Daoy (cell line): ENCODE results near the gene SLC13A2. TPM values are rescaled to one million over a fixed set of nuclear protein-coding genes. Genes with fewer than 3 reads are reported as not detected.
"Not testable (repeated sequence)": the region's sequence is repeated elsewhere in the genome, so short reads cannot be mapped to it uniquely, and the experiment has no call there.

Source experiments
- DNase-seq: peaks from one replicate; pipeline ENCODE4 v3.0.0-alpha.2; 2015; ENCODE audit warnings: low read depth
- total RNA-seq: library from RNA; depleted of rRNA; stranded (reverse); fragments of >200 nt; shearing (Covaris generic); gene quantifications from 2 replicates; pipeline ENCODE4 v1.2.3, GENCODE V29; 2014

SLC13A2 gene
- total RNA-seq, 1 experiment from 2014 or later: not detected

GRCh38 chr17:28514561-28515002 is 41.1 kb downstream of the SLC13A2 start:
- DNase-seq: no peak

DNA sequence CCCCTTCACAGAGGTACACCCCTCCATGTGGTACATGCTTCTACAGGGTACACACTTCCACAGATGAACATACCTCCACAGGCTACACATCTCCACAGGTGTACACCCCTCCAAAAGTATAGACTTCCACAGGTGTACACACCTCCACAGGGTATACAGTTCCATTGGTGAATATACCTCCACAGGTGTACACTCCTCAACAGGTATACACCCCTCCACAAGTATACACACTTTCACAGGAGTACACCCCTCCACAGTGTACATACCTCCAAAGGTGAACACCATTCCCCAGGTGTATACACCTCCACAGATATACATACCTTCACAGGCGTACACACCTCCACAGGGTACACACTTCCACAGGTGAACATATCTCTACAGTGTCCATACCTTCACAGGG is 42.1 kb downstream of the SLC13A2 start:
- DNase-seq: no peak

DNA sequence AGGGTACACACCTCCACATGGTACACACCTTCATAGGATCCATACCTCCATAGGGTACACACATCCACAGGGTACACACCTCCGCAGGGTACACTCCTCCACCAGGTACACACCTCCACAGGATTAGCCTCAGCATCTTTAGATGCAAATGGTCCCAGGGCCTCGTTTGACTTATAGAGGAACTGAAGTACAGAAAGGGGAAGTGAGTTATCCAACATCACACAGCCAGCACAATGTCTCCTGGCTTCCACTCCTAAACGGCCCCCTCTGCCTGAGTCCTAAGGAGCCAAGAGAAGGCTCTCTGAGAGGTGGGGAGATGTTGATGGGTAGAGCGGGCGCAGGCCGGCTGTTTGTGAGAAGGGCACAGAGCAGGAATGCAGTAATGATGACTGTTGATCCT is 44.7 kb downstream of the SLC13A2 start:
- no peak for DNase-seq

- no peak for DNase-seq
Measured at GRCh38 chr17:28518578-28518977, 45.1 kb downstream of the SLC13A2 start.

DNA sequence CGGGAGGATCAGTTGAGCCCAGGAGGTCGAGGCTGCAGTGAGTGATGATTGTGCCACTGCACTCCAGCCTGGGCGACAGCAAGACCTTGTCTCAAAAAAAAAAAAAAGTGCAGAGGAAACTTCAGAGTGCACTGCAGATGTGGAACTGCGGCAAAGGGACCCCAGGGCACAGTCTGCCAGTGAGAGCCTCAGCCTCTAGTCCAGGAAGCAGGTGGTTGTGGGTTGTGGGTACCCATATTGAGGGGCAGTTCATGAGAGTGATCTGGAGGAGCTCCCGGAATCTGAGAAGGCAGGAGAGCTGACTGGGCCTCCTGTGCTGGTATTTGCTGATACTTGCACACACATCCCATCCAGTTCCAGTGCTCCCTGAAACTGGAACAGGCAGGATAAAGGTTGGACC is 45.8 kb downstream of the SLC13A2 start:
- no peak for DNase-seq

- no peak for DNase-seq
Measured at GRCh38 chr17:28520687-28521086, 47.2 kb downstream of the SLC13A2 start.

GRCh38 chr17:28521311-28522085 is 48.1 kb downstream of the SLC13A2 start:
- DNase-seq: no peak

DNA sequence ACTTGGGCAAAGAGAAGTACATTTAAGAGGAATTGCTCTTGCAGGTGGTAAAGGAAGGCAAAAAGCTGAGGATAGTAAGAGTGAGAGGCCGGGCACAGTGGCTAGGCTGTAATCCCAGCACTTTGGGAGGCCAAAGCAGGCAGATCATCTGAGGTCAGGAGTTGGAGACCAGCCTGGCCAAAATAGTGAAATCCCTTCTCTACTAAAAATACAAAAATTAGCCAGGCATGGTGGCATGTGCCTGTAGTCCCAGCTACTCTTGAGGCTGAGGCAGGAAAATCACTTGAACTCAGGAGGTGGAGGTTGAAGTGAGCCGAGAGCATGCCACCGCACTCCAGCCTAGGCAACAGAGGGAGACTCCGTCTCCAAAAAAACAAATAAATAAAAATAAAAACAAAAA is 48.8 kb downstream of the SLC13A2 start:
- DNase-seq: not testable (repeated sequence)

- DNase-seq: no peak
Measured at GRCh38 chr17:28523186-28523585, 49.7 kb downstream of the SLC13A2 start.

GRCh38 chr17:28523876-28524275 is 50.4 kb downstream of the SLC13A2 start:
- no peak for DNase-seq

DNA sequence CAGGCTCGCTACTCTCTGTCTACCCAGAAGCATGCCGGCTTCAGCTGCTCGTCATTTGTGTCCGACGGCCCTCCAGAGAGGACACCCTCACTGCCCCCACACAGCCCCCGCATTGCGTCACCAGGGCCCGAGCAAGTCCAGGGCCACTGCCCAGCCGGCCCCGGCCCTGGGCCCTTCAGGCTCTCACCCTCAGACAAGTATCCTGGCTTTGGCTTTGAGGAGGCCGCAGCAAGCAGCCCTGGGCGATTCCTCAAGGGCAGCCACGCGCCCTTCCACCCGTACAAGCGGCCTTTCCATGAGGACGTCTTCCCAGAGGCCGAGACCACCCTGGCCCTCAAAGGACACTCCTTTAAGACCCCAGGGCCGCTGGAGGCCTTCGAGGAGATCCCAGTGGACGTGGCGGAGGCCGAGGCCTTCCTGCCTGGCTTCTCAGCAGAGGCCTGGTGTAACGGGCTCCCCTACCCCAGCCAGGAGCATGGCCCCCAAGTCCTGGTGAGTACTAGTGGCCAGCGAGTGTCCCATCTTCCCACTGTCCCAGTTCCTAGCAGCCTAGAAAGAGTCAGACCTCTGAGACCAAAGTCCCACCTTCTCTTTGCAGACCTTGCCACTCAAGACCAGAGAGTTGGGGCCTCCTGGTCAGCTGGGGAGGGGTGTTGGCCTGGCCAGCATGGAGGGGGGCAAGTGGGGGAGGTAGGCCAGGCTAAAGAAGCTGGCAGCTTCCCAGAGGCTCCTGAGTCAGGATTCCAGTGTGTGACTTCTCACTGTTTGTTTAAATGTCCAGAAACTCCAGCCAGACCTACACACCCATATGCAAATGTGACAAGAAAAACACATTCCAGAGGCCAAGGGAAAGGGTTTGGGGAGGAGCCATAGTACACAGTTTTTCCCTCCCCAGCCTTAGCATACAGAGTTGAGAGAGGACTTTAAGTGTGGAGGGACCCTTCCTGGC is 51.3 kb downstream of the SLC13A2 start:
- peak; percentile 48 for DNase-seq

DNA sequence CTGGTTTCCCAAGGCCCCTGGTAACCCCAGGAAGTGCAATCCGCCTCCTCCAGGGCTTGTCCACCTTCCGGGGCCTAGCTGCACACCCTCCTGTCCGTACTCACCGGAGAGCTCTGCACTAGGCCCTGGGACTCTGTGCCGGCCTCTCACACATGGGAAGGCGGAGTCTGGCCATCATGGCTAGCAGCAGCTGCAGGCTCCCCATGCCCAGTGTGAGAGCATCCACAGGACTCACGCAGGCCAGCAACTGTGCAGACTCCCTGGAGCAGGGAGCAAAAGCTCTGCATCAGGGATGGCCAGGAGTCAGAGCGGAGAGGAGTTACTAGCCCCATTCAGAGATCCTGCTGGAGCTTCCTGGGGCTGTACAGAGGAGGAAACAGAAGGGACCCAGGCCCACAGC is 52.9 kb downstream of the SLC13A2 start:
- DNase-seq: no peak

- DNase-seq: no peak
Measured at GRCh38 chr17:28527181-28527681, 53.8 kb downstream of the SLC13A2 start.

GRCh38 chr17:28527859-28528258 is 54.4 kb downstream of the SLC13A2 start:
- DNase-seq: no peak

- no peak for DNase-seq
Measured at GRCh38 chr17:28528327-28529012, 55.0 kb downstream of the SLC13A2 start.

DNA sequence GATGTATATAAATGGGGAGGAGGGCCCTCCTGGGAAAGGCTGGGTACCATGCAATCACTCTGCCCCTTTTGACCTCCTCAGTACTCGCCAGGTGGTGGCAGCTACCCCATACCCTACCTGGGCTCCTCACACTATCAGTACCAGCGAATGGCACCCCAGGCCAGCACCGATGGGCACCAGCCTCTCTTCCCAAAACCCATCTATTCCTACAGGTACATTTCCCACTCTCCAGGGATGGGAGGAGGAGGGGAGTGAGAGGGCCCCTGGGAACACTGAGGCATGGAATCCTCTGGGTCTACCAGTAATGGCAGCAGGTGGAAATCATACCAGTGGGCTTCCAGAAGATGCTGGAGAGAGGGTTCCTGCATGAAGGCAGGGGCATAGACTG is 55.6 kb downstream of the SLC13A2 start:
- DNase-seq: no peak

GRCh38 chr17:28530250-28530649 is 56.8 kb downstream of the SLC13A2 start:
- no peak for DNase-seq

GRCh38 chr17:28530926-28531325 is 57.5 kb downstream of the SLC13A2 start:
- no peak for DNase-seq

GRCh38 chr17:28532050-28532960 is 58.9 kb downstream of the SLC13A2 start:
- no peak for DNase-seq

DNA sequence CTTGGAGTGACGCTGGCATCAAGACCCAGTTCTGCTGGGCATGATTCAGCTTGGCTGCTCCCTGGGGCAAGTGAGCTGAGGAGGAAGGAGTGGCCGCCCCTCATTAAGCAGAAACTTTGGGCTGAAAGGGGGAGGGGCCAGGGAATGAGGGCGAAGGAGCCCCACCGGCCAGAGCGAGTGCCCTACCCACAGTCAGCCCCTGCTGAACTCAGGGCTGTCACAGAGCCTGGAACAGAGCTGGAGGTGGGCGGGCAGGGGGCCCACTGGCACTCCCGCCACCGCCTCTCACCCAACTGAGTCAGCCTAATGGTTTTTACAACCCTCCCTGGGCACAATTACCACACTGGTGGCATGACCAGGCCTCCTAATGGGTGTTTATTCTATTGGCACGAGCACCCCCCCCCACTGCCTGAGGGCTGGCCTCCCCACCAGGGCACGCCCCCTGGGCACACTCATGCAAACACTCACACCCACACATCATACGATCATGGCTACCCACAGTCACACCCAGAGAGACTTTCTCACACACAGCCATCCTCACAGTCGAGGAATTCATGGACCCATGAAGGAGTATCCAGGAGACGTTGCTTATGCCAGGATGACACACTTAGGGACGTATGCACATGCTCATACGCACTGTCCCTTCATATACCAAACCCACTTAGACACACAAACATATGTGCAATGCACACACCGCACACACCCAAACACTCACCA is 59.8 kb downstream of the SLC13A2 start:
- peak; percentile 70 for DNase-seq
